Measurements from ENCODE around the gene CCL22.
"Not testable (repeated sequence)": the region's sequence is repeated elsewhere in the genome, so short reads cannot be mapped to it uniquely, and the experiment has no call there.

The CCL22 gene

GRCh38 chr16:57391708-57392107, 33.1 kb downstream of the CCL22 start:
- DNase-seq (ENCODE audit: low read depth in 1 of 2, low spot score in 1 of 2) = no peak

- DNase-seq (ENCODE audit: low read depth in 1 of 2, low spot score in 1 of 2) = no peak
These were observed 34.1 kb downstream of the CCL22 start for GRCh38 chr16:57392694-57393093.

DNA sequence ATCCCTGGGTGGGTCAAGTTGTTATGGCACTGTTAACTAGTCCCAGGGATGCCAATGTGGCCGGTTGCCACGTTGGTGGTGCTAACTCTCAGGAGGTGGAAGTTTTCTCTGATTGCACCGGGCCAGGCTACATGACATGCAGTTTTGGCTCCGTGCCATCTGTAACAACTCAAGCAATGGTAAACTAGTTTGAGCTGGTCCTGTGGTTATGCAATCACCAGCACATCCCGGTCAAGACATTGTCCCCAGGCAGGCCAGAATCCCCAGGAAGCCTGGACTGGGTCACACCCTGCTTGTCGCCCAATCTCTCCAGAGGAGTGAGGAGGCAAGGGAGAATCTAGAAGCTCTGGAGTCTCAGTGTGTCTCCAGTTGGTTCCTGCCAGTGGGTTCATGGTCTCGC, 35.9 kb downstream of the CCL22 start:
- no peak for DNase-seq (ENCODE audit: low read depth in 1 of 2, low spot score in 1 of 2)

DNA sequence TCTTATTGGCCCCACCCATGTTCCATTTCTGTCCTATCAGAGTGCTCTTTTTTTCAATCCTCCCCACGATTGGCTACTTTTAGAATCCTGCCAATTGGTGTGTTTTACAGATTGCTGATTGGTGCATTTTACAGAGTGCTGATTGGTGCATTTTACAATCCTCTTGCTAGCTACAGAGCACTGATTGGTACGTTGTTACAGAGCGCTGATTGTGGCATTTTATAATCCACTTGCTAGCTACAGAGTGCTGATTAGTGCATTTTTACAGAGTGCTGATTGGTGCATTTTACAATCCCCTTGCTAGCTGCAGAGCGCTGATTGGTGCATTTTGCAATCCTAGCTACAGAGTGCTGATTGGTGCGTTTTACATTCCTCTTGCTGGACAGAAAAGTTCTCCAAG, 36.4 kb downstream of the CCL22 start:
- no peak for DNase-seq (ENCODE audit: low read depth in 1 of 2, low spot score in 1 of 2)

- no peak for DNase-seq (ENCODE audit: low read depth in 1 of 2, low spot score in 1 of 2)
These were observed 38.2 kb downstream of the CCL22 start for GRCh38 chr16:57396786-57397185.

DNA sequence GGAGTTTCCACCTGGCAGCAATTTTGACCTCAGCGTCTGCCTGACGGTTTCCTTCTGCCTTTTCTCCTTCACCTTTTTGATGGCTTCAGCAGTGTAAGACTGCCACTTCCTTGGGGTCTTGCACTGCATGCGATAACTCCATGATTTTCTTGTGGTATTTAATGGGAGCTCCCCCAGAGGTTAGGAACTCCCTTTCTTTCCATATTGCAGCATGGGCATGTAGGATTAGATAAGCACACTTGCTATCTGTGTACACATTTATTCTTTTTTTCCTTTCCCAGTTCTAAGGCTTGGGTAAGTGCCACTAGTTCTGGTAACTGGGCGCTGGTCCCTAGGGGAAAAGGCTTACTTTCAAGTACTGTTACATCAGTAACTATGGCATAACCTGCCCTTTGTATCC, 38.9 kb downstream of the CCL22 start:
- DNase-seq (ENCODE audit: low read depth in 1 of 2, low spot score in 1 of 2) = not testable (repeated sequence)

- DNase-seq (ENCODE audit: low read depth in 1 of 2, low spot score in 1 of 2) = no peak
These were observed 43.5 kb downstream of the CCL22 start for GRCh38 chr16:57401943-57402640.

GRCh38 chr16:57403965-57404817, 45.6 kb downstream of the CCL22 start, which contains the start of gene CCL17:
Gene CCL17, plus strand, starts transcription at chr16:57404767. Its CDS starts 9,166 bp downstream, at chr16:57413933.
- DNase-seq (ENCODE audit: low read depth in 1 of 2, low spot score in 1 of 2) = no peak

DNA sequence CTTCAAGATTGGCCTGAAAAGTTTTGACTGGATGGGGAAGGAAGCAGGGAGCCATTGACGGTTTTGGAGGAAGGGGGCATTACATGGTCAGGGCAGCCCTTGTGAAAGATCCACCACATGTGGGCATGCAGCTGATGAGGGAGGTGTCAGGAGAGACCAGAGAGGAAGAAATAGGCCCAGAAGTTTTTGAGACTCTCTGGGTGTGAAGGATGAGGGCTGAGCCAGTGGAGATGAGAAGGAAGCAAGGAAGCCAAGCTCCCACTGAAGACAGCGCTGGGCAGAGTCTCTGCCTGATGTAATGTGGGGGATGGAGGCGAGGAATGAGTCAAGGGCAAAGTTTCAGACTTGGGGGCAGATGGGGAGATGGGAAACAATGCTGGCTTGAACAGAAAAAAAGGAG, 46.5 kb downstream of the CCL22 start:
- no peak for DNase-seq (ENCODE audit: low read depth in 1 of 2, low spot score in 1 of 2)

DNA sequence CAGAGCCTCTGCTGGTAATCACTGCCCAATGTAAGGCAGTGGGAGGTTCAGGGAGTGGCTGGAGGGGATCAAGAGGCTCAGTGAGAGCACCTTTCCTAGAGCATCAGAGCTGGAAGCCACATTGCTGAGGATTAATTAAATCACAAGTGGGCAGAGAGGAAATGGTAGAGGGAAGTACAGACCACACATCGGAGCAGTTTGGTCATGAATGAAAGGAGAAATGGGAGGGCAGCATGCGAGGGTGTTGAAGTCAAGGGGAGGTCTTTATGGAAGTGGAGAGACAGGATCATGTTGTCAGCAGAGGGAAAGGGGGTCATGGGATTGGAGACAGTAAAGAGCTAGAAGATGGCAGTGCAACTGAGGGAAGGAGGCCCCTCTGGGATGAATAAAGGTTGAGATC, 48.3 kb downstream of the CCL22 start:
- DNase-seq (ENCODE audit: low read depth in 1 of 2, low spot score in 1 of 2) = no peak

- no peak for DNase-seq (ENCODE audit: low read depth in 1 of 2, low spot score in 1 of 2)
These were observed 49.2 kb downstream of the CCL22 start for GRCh38 chr16:57407521-57408353.

GRCh38 chr16:57409065-57409464, 50.5 kb downstream of the CCL22 start:
- no peak for DNase-seq (ENCODE audit: low read depth in 1 of 2, low spot score in 1 of 2)

- no peak for DNase-seq (ENCODE audit: low read depth in 1 of 2, low spot score in 1 of 2)
These were observed 51.4 kb downstream of the CCL22 start for GRCh38 chr16:57409870-57410587.

DNA sequence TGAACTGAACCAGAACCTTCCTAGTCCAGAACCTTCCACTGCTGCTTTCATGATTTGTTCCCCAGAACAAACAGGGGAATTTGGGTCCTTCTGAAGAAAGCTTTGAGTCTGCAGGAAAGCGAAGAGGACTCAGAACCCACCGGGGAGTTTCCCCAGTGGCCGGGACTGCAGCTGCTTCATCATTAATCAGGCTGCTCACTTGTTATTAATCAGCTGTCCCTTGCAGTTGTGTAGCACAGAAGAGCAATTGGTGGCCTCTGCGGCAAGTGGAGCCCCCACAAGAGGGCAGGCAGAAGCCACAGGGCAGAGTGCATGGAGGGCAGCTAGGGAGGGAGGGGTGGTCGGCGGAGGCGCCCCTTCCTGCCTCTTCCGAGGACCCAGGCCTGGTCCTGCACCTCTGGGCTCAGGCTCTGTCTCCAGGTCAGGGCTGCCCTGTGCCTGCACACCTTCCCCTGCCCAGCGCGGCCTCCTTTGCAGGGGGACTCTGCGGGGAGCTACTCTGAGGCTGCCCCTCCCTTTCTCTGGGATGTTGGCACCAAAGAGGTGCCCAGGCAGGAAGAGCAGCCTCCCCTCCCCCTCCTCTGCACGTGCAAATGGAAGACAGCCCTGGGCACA, 52.9 kb downstream of the CCL22 start:
- DNase-seq (ENCODE audit: low read depth in 1 of 2, low spot score in 1 of 2) = no peak

GRCh38 chr16:57412584-57412983, 54.0 kb downstream of the CCL22 start:
- DNase-seq (ENCODE audit: low read depth in 1 of 2, low spot score in 1 of 2) = no peak

GRCh38 chr16:57413301-57413730, 54.7 kb downstream of the CCL22 start:
- no peak for DNase-seq (ENCODE audit: low read depth in 1 of 2, low spot score in 1 of 2)

DNA sequence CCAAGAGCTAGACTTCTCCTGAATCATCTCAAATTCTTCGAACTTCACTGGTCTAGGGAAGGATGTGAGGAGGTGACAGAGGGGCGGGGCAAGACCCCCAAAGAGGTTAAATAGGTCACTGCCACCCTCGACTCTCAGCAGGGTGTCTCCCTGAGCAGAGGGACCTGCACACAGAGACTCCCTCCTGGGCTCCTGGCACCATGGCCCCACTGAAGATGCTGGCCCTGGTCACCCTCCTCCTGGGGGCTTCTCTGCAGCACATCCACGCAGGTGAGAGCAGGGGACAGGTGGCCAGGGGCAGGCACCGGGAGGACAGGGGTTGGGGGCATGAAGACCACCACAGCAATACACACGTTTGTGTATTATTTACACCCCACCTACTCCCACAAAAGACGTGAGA, 55.1 kb downstream of the CCL22 start:
- DNase-seq (ENCODE audit: low read depth in 1 of 2, low spot score in 1 of 2) = no peak

Data from activated CD4-positive, alpha-beta T cell treated with anti-CD3 and anti-CD28 coated beads, Interleukin-2, amount 50 U/mL, for 24 hours (primary cell).